GM19372 (cell line): ENCODE results near the gene GHITM.

Source experiments
- ATAC-seq: cut with Tn5 transposase; IDR thresholded peaks from one replicate; pipeline ENCODE4 v1.9.1; 2021; ENCODE audit warnings: mild to moderate bottlenecking, low read depth, moderate library complexity; ENCODE audit not compliant: unreplicated experiment

Gene GHITM

DNA sequence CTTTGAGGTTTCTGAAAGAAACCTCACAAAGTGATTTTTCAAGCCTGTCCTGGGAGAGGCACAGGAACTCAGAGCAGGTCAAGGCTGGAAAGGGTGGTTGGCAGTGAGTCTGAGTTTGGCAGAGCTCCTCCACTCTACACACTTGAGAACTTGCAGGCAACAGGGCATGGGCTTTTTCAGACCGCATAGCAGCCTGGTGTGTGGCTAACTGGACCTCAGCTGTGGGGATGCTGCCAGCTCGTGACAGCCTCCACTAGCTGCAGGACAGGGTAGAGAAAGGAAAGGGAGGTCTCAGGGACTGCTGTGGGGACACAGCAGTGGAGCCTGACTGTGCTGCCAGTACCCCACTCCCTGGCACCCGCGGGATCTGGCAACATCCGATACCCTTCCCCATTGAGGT is 57.6 kb downstream of the GHITM start:
- ATAC-seq = no peak

DNA sequence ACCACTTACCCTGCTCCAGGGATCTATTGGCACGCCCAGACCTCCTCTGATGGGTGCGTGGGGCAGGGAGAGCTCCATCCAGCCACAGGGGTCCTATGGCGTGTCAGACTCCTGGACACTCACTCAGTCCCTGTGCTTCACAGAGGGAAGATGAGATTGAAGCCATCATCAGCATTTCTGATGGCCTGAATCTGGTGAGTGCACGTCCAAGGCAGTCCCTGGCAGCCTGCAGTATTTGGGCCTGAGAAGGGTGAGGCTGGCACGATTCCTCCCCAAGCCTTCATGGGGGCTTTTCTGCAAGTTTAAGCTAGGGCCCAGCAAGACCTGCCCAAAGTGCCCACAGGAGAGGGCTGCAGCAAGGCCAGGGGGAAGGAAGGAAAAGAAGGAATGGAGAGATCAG is 58.3 kb downstream of the GHITM start:
- ATAC-seq = no peak

DNA sequence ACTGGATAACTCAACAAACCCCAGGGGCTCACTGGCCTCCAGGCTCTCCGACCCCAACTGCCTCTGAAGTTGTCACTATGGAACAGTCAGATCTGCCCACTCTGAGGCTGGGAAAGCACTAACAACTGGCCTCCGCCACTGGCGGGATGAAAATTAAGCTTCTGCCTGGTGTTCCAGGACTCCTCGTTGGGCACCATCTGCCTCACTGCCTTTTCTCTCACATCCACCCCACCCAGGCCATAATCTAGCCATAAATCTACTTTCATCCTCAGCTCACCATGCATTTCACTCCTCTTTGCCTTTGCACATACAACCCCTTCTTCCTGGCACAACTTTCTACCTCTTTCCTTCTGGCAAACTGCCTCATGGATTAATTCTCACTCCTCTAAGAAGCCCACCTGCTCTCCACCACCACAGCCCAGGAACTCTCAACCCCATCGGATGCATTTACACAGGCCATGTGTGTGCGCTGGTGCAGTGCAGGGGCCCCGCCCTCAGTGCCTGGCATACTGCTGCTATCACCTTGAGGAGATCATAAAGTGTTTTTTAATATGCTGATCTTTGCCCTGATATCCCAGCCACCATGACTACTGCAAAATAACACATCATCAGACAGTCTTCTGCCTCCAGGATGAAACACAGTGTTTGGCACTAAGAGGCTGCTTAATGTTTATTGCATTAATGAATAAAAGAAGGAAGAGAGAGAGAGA is 59.1 kb downstream of the GHITM start:
- no peak for ATAC-seq

DNA sequence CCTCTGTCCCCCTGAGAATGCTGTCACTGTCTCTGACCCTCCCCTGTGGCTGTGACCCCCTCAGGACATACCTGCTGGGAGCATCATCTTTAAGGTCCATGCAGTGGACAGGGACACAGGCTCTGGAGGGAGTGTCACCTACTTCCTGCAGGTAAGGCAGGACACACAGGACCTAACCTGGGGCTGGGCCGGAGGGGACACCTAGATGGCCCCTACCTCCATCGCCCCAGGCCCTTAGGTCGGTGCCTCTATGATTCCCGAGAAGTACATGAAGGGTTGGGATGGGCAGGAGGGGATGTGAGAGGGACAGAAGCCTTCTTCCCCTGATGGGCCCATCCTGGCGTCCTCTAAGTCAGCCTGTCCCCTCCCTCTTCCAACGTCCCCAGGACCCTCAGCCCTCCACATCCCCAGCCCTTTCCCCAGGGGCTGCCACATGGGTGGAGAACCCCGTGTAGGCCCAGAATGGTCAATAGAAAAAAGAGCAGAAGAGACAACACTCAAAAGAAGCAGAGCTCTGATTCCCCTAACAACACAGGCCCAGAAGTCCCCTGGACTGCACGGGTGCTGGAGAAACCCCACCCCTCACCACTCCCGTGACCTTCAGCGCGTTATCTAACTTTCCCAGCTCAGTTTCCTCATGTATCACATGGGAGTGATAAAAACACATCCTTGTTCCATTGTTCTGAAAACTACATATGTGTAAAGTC is 61.4 kb downstream of the GHITM start:
- no peak for ATAC-seq

DNA sequence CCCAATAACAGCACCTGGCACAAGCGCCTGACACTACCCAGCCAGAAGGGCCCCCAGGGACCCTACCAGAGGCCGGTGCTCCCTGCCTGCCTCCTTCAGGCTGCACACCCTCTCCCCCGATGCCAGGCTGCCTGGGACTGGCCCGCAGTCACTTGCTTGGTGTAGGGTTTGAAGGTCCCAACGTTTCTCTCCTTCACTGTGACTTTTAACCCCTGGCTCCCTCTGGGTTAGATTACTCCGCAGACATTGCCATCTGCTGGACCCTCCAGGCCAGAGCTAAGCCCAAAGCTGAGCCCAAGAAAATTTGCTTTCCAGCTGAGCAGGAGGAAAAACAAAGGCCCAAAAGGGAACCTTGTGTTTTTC is 61.9 kb downstream of the GHITM start:
- no peak for ATAC-seq

DNA sequence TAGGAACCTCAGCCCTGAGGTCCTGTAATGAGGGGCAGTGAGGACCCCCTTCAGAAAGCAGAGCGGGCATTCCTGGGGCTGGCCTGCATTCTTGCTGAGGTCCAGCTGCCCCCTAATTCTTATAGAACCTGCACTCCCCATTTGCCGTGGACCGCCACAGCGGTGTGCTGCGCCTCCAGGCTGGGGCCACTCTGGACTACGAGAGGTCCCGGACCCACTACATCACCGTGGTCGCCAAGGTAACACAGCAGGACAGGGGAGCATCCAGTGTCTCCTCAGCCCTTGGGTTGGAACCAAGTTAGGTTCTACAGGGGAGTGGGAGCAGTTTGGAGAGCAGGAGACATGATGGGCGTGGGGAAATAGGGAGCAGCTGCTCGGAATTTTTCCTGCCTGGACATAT is 62.4 kb downstream of the GHITM start:
- ATAC-seq = no peak

DNA sequence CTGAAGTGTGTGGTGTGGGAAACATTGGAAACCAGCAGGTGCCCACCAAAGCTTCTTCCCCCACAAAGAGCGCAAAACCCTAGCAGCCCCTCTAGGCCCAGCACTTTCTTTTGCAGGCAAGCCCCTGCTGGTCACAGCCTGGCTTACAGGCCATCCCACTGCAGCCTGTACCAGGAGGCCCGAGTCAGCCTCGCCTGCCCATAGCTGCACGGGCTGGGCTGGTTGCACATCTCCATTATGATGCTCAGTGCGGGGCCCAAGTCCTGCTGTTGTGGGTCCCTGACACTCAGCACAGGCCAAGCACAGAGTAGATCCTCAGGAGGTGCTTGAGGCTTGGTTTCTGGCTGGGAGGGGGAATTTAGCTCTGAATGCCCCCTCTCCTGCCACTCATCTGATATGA is 63.0 kb downstream of the GHITM start:
- no peak for ATAC-seq
